Chondrocyte (in vitro differentiated cells): Measurements from ENCODE around the gene SERPINB4. TPM values are rescaled to one million over a fixed set of nuclear protein-coding genes. Genes with fewer than 3 reads are reported as not detected.

ENCODE experiments used
- DNase-seq: peaks from one replicate; pipeline ENCODE4 v3.0.0; 2021; ENCODE audit warnings: mixed read lengths, low spot score
- H3K27ac Mint-ChIP-seq: one replicate; pipeline ENCODE4 v1.8.0; 2021; ENCODE audit warnings: mild to moderate bottlenecking, moderate library complexity, mixed read lengths; ENCODE audit not compliant: unreplicated experiment
- H3K27me3 Mint-ChIP-seq: 2 replicates; pipeline ENCODE4 v1.8.0; 2021; ENCODE audit warnings: low read depth, mixed read lengths
- H3K36me3 Mint-ChIP-seq: 2 replicates; pipeline ENCODE4 v1.8.0; 2021; ENCODE audit warnings: low read depth, mixed read lengths
- H3K4me1 Mint-ChIP-seq: 2 replicates; pipeline ENCODE4 v1.8.0; 2021; ENCODE audit warnings: low read depth, mild to moderate bottlenecking, mixed read lengths
- H3K4me3 Mint-ChIP-seq: one replicate; pipeline ENCODE4 v1.8.0; 2021; ENCODE audit warnings: mild to moderate bottlenecking, moderate library complexity, mixed read lengths; ENCODE audit not compliant: unreplicated experiment
- H3K9me3 Mint-ChIP-seq: 2 replicates; pipeline ENCODE4 v1.8.0; 2021; ENCODE audit warnings: low read depth, mixed read lengths
- total RNA-seq: library from RNA; stranded (reverse); gene quantifications from 3 replicates; pipeline ENCODE4 v1.2.1, GENCODE V29; 2021
- TF ChIP-seq, protein P1 (sequence below): fragments of 200-600 bp; sonication (generic); IDR thresholded peaks from 2 replicates; pipeline ENCODE4 v1.5.0; 2021; ENCODE audit warnings: antibody characterized with exemption, mild to moderate bottlenecking, moderate library complexity

The SERPINB4 gene
- total RNA-seq, 1 donor from 2014 or later, result not detected

DNA sequence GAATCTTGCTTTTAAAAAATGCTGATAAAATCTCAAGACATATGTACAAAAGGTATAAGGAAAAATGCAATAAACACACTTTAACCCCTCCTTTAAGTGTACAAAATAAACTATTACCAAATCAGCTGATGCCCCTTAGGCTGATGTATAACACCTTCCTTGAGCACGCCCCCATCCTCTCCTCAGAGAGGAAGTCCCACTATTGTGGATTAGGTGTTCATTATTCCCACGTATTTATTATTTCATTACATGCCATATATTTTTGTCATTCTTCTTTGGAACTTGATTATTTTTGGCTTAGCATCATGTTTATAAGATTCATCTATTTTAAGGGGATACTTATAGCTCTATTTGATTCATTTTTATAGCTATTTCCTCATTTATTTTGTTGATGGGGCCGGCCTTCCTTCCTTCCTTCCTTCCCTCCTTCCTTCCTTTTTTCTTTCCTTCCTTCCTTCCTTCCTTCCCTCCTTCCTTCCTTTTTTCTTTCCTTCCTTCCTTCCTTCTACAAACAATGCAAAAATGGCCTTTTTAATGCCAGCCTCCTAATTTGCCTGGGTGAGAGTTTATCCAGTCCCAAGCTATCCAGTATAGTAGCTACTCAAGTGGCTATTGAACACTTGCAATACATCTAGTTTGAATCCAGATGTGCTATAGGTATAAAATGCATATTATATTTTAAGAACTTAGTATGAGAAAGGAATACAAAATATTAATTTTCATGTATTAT, 52.9 kb downstream of the SERPINB4 start:
- Mint-ChIP-seq H3K36me3 (peaks cover 2% of the 10 kb centered on the region), H3K9me3 (no peaks in the 10 kb centered on the region), H3K4me1 (no peaks in the 10 kb centered on the region), H3K27me3 (peaks cover 16% of the 10 kb centered on the region), H3K4me3 (no peak overlapping the region), H3K27ac (no peak overlapping the region)
- no peak for DNase-seq
- TF ChIP-seq, protein P1, sequence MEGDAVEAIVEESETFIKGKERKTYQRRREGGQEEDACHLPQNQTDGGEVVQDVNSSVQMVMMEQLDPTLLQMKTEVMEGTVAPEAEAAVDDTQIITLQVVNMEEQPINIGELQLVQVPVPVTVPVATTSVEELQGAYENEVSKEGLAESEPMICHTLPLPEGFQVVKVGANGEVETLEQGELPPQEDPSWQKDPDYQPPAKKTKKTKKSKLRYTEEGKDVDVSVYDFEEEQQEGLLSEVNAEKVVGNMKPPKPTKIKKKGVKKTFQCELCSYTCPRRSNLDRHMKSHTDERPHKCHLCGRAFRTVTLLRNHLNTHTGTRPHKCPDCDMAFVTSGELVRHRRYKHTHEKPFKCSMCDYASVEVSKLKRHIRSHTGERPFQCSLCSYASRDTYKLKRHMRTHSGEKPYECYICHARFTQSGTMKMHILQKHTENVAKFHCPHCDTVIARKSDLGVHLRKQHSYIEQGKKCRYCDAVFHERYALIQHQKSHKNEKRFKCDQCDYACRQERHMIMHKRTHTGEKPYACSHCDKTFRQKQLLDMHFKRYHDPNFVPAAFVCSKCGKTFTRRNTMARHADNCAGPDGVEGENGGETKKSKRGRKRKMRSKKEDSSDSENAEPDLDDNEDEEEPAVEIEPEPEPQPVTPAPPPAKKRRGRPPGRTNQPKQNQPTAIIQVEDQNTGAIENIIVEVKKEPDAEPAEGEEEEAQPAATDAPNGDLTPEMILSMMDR, result no peak

DNA sequence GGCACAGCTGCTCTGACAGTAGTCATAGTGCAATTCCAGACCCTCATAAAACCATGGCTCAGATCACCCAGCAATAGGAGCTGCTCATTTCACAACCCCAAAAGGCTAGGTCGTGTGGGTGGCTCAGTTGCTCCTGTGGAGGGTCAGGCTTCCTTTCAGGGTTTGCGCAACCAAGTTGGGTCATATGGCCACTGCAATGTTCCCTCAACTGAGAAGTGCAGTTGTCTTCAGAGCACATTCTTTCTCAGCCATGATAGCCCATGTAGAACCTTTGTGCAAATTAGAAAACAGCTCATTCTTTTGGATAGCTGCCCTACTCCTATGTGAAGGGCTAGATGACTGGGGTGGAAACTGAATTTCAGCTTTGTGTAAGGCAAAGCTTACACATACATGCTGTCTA, 53.7 kb downstream of the SERPINB4 start:
- DNase-seq, result no peak
- Mint-ChIP-seq H3K9me3 (no peaks in the 10 kb centered on the region), H3K27me3 (peaks cover 22% of the 10 kb centered on the region), H3K4me1 (no peaks in the 10 kb centered on the region), H3K27ac (no peak overlapping the region), H3K4me3 (no peak overlapping the region), H3K36me3 (peaks cover 2% of the 10 kb centered on the region)
- TF ChIP-seq, protein P1, result no peak

DNA sequence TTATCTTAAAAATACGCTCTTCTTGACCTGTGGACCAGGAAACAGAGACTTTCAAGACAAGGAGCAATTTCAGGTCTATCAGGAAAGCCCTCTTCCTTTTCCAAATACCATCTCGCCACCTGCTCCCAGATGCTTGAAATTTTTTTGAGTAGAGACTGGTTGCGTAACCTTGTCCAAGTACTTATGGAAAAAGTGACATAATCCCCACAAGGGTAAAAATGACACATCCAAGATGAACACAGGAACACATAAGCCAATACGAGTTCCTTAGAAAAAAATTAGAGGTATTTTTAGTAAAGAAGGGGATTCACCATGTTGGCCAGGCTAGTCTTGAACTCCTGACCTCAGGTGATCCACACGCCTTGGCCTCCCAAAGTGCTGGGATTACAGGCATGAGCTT, 55.1 kb downstream of the SERPINB4 start:
- no peak overlapping the region for H3K27ac Mint-ChIP-seq
- H3K9me3 Mint-ChIP-seq, result no peaks in the 10 kb centered on the region
- no peak overlapping the region for H3K4me3 Mint-ChIP-seq
- peaks cover 2% of the 10 kb centered on the region for H3K36me3 Mint-ChIP-seq
- DNase-seq, result no peak
- no peaks in the 10 kb centered on the region for H3K4me1 Mint-ChIP-seq
- TF ChIP-seq, protein P1, result no peak
- H3K27me3 Mint-ChIP-seq, result peaks cover 22% of the 10 kb centered on the region

Other genes starting within 250 kb of the SERPINB4 start
- gene VPS4B, start 221.8 kb downstream of the SERPINB4 start, total RNA-seq, result 54.9 to 64.8 TPM (median 55.1 TPM) in 3 replicates
- 0.24 TPM in 1 of 3 replicates, not detected in the others for gene SERPINB5, start 167.3 kb downstream of the SERPINB4 start, total RNA-seq
- gene SERPINB12, start 101.9 kb downstream of the SERPINB4 start, total RNA-seq, result not detected in 3 replicates
- gene SERPINB13, start 56.9 kb downstream of the SERPINB4 start, total RNA-seq, result not detected in 3 replicates
- not detected in 3 replicates for gene SERPINB3, start 17.6 kb upstream of the SERPINB4 start, total RNA-seq
- gene SERPINB11, start 58.7 kb upstream of the SERPINB4 start, total RNA-seq, result not detected in 3 replicates
- gene SERPINB7, start 131.2 kb upstream of the SERPINB4 start, total RNA-seq, result not detected in 3 replicates
- gene SERPINB2, start 243.4 kb upstream of the SERPINB4 start, total RNA-seq, result not detected in 3 replicates